WTC11 (cell line): ENCODE results near the gene ASTN1.

Experiments
- CTCF ChIP-seq: fragments of 200-600 bp; IDR thresholded peaks from 2 replicates; pipeline ENCODE4 v1.8.0; 2022; ENCODE audit warnings: antibody characterized with exemption
- MAX ChIP-seq: sonication (generic); formaldehyde crosslinking; IDR thresholded peaks from 2 replicates; pipeline ENCODE4 v1.8.0; 2022; ENCODE audit warnings: mild to moderate bottlenecking, missing genetic modification reagents
- MYBL2 ChIP-seq: sonication (generic); formaldehyde crosslinking; IDR thresholded peaks from 2 replicates; pipeline ENCODE4 v1.8.1; 2023; ENCODE audit warnings: mild to moderate bottlenecking, moderate library complexity, missing genetic modification reagents
- NR3C1 ChIP-seq: sonication (generic); formaldehyde crosslinking; conservative IDR thresholded peaks from 2 replicates; pipeline ENCODE4 v1.8.1; 2023; ENCODE audit warnings: low read depth, mild to moderate bottlenecking, missing genetic modification reagents
- STAT6 ChIP-seq: sonication (generic); formaldehyde crosslinking; conservative IDR thresholded peaks from 2 replicates; pipeline ENCODE4 v1.8.1; 2023; ENCODE audit warnings: mild to moderate bottlenecking, low read depth, missing genetic modification reagents, moderate library complexity
- TEAD4 ChIP-seq: sonication (generic); formaldehyde crosslinking; IDR thresholded peaks from 2 replicates; pipeline ENCODE4 v1.8.0; 2022; ENCODE audit warnings: mild to moderate bottlenecking, missing genetic modification reagents
- USF2 ChIP-seq: sonication (generic); formaldehyde crosslinking; IDR thresholded peaks from 2 replicates; pipeline ENCODE4 v1.8.1; 2023; ENCODE audit warnings: mild to moderate bottlenecking, missing genetic modification reagents, moderate library complexity

- TF ChIP-seq CTCF (no peak), STAT6 (CRISPR knock-in tag) (no peak), USF2 (no peak), NR3C1 (CRISPR knock-in tag) (no peak), MYBL2 (CRISPR knock-in tag) (no peak), TEAD4 (no peak), MAX (CRISPR knock-in tag) (no peak)
These were observed 270.7 kb downstream of the ASTN1 start for GRCh38 chr1:176893625-176894352.
